K562 (cell line): ENCODE measurements around the gene PRDM15. TPM values are rescaled to one million over a fixed set of nuclear protein-coding genes. Genes with fewer than 3 reads are reported as not detected.

Source experiments
- AFF4 ChIP-seq: sonication (generic); formaldehyde crosslinking; IDR thresholded peaks from 2 replicates; pipeline ENCODE4 v1.8.0; 2023; ENCODE audit warnings: mild to moderate bottlenecking, missing genetic modification reagents
- CBFB ChIP-seq: sonication (generic); formaldehyde crosslinking; IDR thresholded peaks from 2 replicates; pipeline ENCODE4 v1.4.0; 2020; ENCODE audit warnings: mild to moderate bottlenecking, missing genetic modification reagents
- CHD7 ChIP-seq: fragments of 200-600 bp; sonication (generic); IDR thresholded peaks from one replicate; pipeline ENCODE4 v1.6.1; 2012; ENCODE audit warnings: mild to moderate bottlenecking, low read depth, low read length, inconsistent platforms
- HNRNPH1 ChIP-seq: fragments of 200-400 bp; formaldehyde crosslinking; optimal IDR thresholded peaks from 2 replicates; pipeline ENCODE3; 2017; ENCODE audit warnings: low read depth, mild to moderate bottlenecking, low read length, moderate library complexity
- MED1 ChIP-seq: sonication (generic); formaldehyde crosslinking; IDR thresholded peaks from 2 replicates; pipeline ENCODE4 v1.8.1; 2023; ENCODE audit warnings: missing genetic modification reagents, borderline replicate concordance
- PKNOX1 ChIP-seq: fragments of 450-650 bp; IDR thresholded peaks from 2 replicates; pipeline ENCODE4 v1.6.1; 2016
- POLR2G ChIP-seq: fragments of 200-400 bp; formaldehyde crosslinking; IDR thresholded peaks from 2 replicates; pipeline ENCODE4 v1.6.1; 2017; ENCODE audit warnings: low read depth, mild to moderate bottlenecking, antibody characterized with exemption, low read length, moderate library complexity
- RBM14 ChIP-seq: fragments of 200-400 bp; formaldehyde crosslinking; IDR thresholded peaks from 2 replicates; pipeline ENCODE4 v1.6.1; 2018; ENCODE audit warnings: low read depth, mild to moderate bottlenecking, low read length, moderate library complexity, borderline replicate concordance; ENCODE audit not compliant: insufficient read depth
- RNF2 ChIP-seq: sonication (generic); IDR thresholded peaks from 2 replicates; pipeline ENCODE4 v1.6.1; 2016
- ZNF274 ChIP-seq: IDR thresholded peaks from 2 replicates; pipeline ENCODE4 v1.6.1; 2011; ENCODE audit warnings: low read depth, mild to moderate bottlenecking, low read length, moderate library complexity, borderline replicate concordance
- polyA plus RNA-seq, 8 experiments: library from polyadenylated mRNA; depleted of rRNA in 4 of 8; stranded (reverse) in 5 of 8; unstranded in 3 of 8; fragments of >200 nt; fragmentation: Nextera tagmentation in 2 of 8; fragmentation: Illumina TruSeq in 1 of 8; extraction: Ambion mirVana in 2 of 8; extraction: Trizol in 1 of 8; gene quantifications; 2 replicates each; pipeline versions ENCODE4 v1.2.1 to v1.2.3, GENCODE V29; 2011 to 2014; ENCODE audit warnings: inconsistent platforms in 1 of 8, missing spikeins in 1 of 8
- total RNA-seq, 7 experiments: library from RNA; depleted of rRNA in 6 of 7; stranded (reverse); fragments of >200 nt in 6 of 7; fragmentation: Illumina TruSeq in 2 of 7; extraction: Trizol in 2 of 7; gene quantifications; 2 replicates each; pipeline versions ENCODE4 v1.2.1 to v1.2.3, GENCODE V29; 2011 to 2021; ENCODE audit warnings: low replicate concordance in 1 of 7

Gene PRDM15
- total and polyA plus RNA-seq, 9 of the 15 experiments (the other 6 are each of a cell fraction or from before 2014, with no cell fraction given) = 0.93 to 9.2 (median 6.2) TPM

GRCh38 chr21:41877901-41878830, 978 bp downstream of the PRDM15 start (continued):
- TF ChIP-seq AFF4 (CRISPR knock-in tag) (peak; percentile 51; the same call in 1 of the 2 replicates), PKNOX1 (peak; percentile 71), MED1 (no peak), CHD7 (no peak), ZNF274 (no peak), RBM14 (no peak), POLR2G (peak; percentile 73), RNF2 (no peak), CBFB (no peak), HNRNPH1 (no peak)
